HG03575 (cell line): ENCODE measurements around the gene SCAF1.
A peak's percentile ranks its signal among the peaks of the same experiment; 100 is the strongest.

ENCODE experiments used
- ATAC-seq: cut with Tn5 transposase; IDR thresholded peaks from one replicate; pipeline ENCODE4 v1.9.1; 2021; ENCODE audit not compliant: unreplicated experiment, insufficient number of reproducible peaks, low FRiP score; ENCODE audit errors: extremely low read depth

The SCAF1 gene

GRCh38 chr19:49640113-49640898 is 1.7 kb upstream of the SCAF1 start, which contains the start of gene RRAS:
Gene RRAS (minus strand): TSS chr19:49640143. CDS start chr19:49640098, 45 bp downstream.
- ATAC-seq, result peak; percentile 41

GRCh38 chr19:49642492-49643035 is 555 bp downstream of the SCAF1 start:
- ATAC-seq, result no peak

- no peak for ATAC-seq
These were observed 1.5 kb downstream of the SCAF1 start for GRCh38 chr19:49643466-49643865.

- no peak for ATAC-seq
These were observed 3.6 kb downstream of the SCAF1 start for GRCh38 chr19:49645592-49645991.

- no peak for ATAC-seq
These were observed 4.0 kb downstream of the SCAF1 start for GRCh38 chr19:49645995-49646394.

- ATAC-seq, result no peak
These were observed 4.6 kb downstream of the SCAF1 start for GRCh38 chr19:49646586-49646985.

- ATAC-seq, result no peak
These were observed 9.2 kb downstream of the SCAF1 start for GRCh38 chr19:49651029-49651819.

GRCh38 chr19:49651820-49652550 is 10.0 kb downstream of the SCAF1 start:
- no peak for ATAC-seq

GRCh38 chr19:49652551-49653465 is 10.8 kb downstream of the SCAF1 start:
- ATAC-seq, result no peak

GRCh38 chr19:49653466-49653806 is 11.4 kb downstream of the SCAF1 start:
- no peak for ATAC-seq

GRCh38 chr19:49654581-49654980 is 12.6 kb downstream of the SCAF1 start:
- no peak for ATAC-seq

- ATAC-seq, result no peak
These were observed 13.8 kb downstream of the SCAF1 start for GRCh38 chr19:49655570-49656455.

- ATAC-seq, result no peak
These were observed 14.6 kb downstream of the SCAF1 start for GRCh38 chr19:49656456-49657109.

GRCh38 chr19:49657493-49658138 is 15.6 kb downstream of the SCAF1 start:
- ATAC-seq, result no peak

- no peak for ATAC-seq
These were observed 16.1 kb downstream of the SCAF1 start for GRCh38 chr19:49658139-49658517.

- ATAC-seq, result no peak
These were observed 16.8 kb downstream of the SCAF1 start for GRCh38 chr19:49658566-49659442.
